Vagina (tissue), 2 donors: ENCODE results near the gene COL16A1. TPM values are rescaled to one million over a fixed set of nuclear protein-coding genes. Genes with fewer than 3 reads are reported as not detected.
A peak's percentile ranks its signal among the peaks of the same experiment; 100 is the strongest.

ENCODE experiments used
- DNase-seq, 2 donors: peaks; one replicate each; pipeline ENCODE4 v3.0.0-alpha.2; 2017; ENCODE audit errors: extremely low spot score in 2 of 2
- H3K27ac ChIP-seq: fragments of 200-600 bp; sonication (generic); one replicate; pipeline ENCODE4 v1.5.1; 2019
- H3K27me3 ChIP-seq: fragments of 200-600 bp; sonication (generic); one replicate; pipeline ENCODE4 v1.5.1; 2019
- H3K36me3 ChIP-seq, 2 donors: fragments of 200-600 bp; sonication (generic); one replicate each; pipeline ENCODE4 v1.5.1; 2017 to 2019
- H3K4me1 ChIP-seq: fragments of 200-600 bp; sonication (generic); one replicate; pipeline ENCODE4 v1.5.1; 2019
- H3K4me3 ChIP-seq, 2 donors: fragments of 200-600 bp; sonication (generic); 1 replicate in 1 of 2; 2 replicates in 1 of 2; pipeline ENCODE4 v1.5.1; 2016 to 2019
- H3K9me3 ChIP-seq: fragments of 200-600 bp; sonication (generic); one replicate; pipeline ENCODE4 v1.5.1; 2019
- POLR2A ChIP-seq, 2 donors: fragments of 450-650 bp; IDR thresholded peaks; one replicate each; pipeline ENCODE4 v1.6.1; 2017; ENCODE audit warnings: antibody characterized with exemption in 2 of 2, mild to moderate bottlenecking in 2 of 2, moderate library complexity in 2 of 2
- POLR2AphosphoS5 ChIP-seq, 2 donors: sonication (generic); formaldehyde crosslinking; IDR thresholded peaks; one replicate each; pipeline ENCODE4 v1.9.0; 2017; ENCODE audit warnings: antibody characterized with exemption in 2 of 2, mild to moderate bottlenecking in 2 of 2, low read depth in 1 of 2; ENCODE audit not compliant: insufficient read depth in 1 of 2
- intact Hi-C: fragments of 100-400 bp; cut with DNase I; formaldehyde crosslinking; loops from one replicate; pipeline ENCODE4 v1.15.1; 2023
- total RNA-seq: library from RNA; depleted of rRNA; stranded (reverse); fragments of >200 nt; gene quantifications from one replicate; pipeline ENCODE4 v1.2.3, GENCODE V29; 2016
- TF ChIP-seq, protein P1 (sequence below), 3 experiments: fragments of 450-650 bp in 2 of 3; fragments of 200-600 bp in 1 of 3; sonication (generic) in 1 of 3; IDR thresholded peaks; one replicate each; pipeline ENCODE4 v1.5.1; 2017 to 2019; ENCODE audit warnings: antibody characterized with exemption in 3 of 3, mild to moderate bottlenecking in 2 of 3, moderate library complexity in 2 of 3

Gene COL16A1
- total RNA-seq, 1 donor from 2014 or later, result 82.3 TPM

DNA sequence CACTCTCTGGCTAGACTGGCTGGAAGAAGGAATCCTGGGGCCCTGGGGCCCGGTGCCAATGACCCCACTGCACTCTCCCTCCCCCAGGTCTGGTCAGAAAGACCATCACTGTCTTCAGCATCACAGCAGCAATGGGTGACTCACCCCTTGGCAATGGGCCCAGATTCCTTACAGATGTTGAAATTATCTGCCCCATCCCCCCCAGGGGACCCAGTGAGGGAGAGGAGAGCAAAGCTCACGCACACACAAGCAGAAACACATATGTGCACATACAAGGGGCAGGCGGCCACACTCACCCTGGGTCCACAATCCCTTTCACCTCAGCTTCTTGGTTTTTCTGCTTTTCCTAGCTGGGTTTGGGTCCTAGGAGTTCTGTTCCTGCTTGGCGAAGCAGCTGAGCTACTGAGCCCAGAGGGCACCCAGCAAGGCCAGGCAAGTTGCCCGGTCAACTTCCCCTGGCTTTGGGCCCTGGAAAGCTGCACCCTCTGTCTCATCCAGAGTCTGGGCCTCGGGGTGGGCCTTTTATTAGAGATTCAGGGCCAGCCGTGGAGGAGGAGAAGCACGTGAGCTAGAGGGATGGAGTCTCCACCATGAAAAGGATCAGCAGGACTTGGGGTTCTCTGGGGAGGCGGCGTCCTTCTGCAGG is 2.6 kb downstream of the COL16A1 start:
- peak overlapping the region; percentile 3 to 17 for H3K4me3 ChIP-seq
- TF ChIP-seq POLR2AphosphoS5 (IDR thresholded peaks at IDR 0.05; ENCODE audit: insufficient read depth in 1 of 2, low read depth in 1 of 2), result peak; percentile 69 to 91
- TF ChIP-seq POLR2A (IDR thresholded peaks at IDR 0.05), result no peak
- intact Hi-C loops, result loop anchor here (5.0 to 10.0 kb wide), 2 partner anchors 34 to 116 kb away; no protein-coding TSS in a partner anchor

DNA sequence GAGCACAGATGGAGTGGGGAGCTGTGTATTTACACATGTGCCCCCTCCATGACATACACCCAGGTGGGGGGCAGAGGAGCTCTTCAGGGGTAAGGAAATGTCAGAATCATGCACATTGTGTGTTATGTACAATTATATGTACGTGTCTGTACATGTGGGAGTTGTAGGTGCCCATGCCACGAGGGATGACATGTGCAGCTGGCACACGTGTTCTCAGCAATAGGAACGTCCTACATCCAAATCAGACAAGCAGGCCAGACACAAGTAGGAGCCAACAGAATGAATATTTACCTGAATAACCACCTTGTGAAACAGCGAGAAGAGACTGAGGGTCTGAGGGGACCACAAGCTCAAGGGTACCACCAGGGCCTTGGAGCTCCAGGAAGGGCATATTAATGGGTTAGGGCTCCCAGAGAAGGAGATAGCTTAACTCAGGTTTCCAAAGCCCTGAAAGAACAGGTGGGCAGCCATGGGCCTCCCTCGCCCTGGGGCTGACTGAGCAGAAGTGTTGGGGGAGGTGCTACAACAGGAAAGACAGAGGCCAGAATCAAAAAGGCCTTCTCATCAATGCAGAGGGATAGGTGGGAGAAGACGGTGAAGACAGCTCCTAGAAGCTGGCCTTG is 3.2 kb downstream of the COL16A1 start:
- Histone ChIP-seq H3K36me3 (peaks cover 0 to 30% of the 10 kb centered on the region in 2 donors), H3K4me1 (peaks cover 86% of the 10 kb centered on the region), H3K4me3 (peak overlapping the region; percentile 3 to 17), H3K27ac (peak overlapping the region; percentile 87), H3K27me3 (no peaks in the 10 kb centered on the region), H3K9me3 (no peaks in the 10 kb centered on the region)
- no peak for TF ChIP-seq POLR2A (IDR thresholded peaks at IDR 0.05)
- TF ChIP-seq, protein P1, sequence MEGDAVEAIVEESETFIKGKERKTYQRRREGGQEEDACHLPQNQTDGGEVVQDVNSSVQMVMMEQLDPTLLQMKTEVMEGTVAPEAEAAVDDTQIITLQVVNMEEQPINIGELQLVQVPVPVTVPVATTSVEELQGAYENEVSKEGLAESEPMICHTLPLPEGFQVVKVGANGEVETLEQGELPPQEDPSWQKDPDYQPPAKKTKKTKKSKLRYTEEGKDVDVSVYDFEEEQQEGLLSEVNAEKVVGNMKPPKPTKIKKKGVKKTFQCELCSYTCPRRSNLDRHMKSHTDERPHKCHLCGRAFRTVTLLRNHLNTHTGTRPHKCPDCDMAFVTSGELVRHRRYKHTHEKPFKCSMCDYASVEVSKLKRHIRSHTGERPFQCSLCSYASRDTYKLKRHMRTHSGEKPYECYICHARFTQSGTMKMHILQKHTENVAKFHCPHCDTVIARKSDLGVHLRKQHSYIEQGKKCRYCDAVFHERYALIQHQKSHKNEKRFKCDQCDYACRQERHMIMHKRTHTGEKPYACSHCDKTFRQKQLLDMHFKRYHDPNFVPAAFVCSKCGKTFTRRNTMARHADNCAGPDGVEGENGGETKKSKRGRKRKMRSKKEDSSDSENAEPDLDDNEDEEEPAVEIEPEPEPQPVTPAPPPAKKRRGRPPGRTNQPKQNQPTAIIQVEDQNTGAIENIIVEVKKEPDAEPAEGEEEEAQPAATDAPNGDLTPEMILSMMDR (IDR thresholded peaks at IDR 0.05), result no peak
- no peak for TF ChIP-seq POLR2AphosphoS5 (IDR thresholded peaks at IDR 0.05; ENCODE audit: insufficient read depth in 1 of 2, low read depth in 1 of 2)
- no peak for DNase-seq
- intact Hi-C loops, result loop anchor here (1.0 to 10.0 kb wide), 3 partner anchors 12 to 116 kb away; no protein-coding TSS in a partner anchor

More for the DNA sequence above, 2.6 kb downstream of the COL16A1 start:
- Histone ChIP-seq H3K9me3 (no peaks in the 10 kb centered on the region), H3K27ac (peak overlapping the region; percentile 87), H3K36me3 (peaks cover 0 to 30% of the 10 kb centered on the region in 2 donors), H3K27me3 (no peaks in the 10 kb centered on the region), H3K4me1 (peaks cover 92% of the 10 kb centered on the region)
- DNase-seq, result peak in 1 of 2 donors; percentile 98

DNA sequence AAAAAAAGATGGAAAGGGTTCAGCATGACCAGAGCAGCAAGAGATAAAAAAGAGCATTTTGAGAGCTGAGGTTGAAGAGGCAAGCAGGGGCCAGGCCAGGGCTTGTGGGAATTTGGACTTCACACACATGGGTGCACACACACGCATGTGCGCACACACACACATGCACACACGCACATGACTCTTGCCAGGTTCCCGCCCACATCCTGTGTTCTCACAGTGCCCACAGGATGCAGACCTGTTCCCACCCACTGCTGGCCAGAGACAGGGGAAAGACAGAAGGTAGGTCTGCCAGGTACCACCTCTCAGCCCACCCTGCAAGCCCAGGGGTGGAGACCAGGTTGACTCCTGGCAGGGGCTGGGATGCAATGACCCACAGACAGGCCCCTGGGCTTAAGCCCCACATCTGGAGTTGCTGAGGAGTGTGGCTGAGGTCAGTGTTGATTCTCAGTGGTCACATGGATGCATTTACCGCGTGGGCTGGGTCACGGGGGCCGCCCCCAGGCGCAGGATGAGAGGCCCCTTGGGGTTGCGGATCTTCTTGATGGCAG is 4.4 kb downstream of the COL16A1 start:
- Histone ChIP-seq H3K27ac (peak overlapping the region; percentile 87), H3K27me3 (no peaks in the 10 kb centered on the region), H3K4me1 (peaks cover 74% of the 10 kb centered on the region), H3K9me3 (no peaks in the 10 kb centered on the region), H3K4me3 (no peak overlapping the region), H3K36me3 (peaks cover 0 to 37% of the 10 kb centered on the region in 2 donors)
- no peak for TF ChIP-seq POLR2AphosphoS5 (IDR thresholded peaks at IDR 0.05; ENCODE audit: insufficient read depth in 1 of 2, low read depth in 1 of 2)
- no peak for TF ChIP-seq POLR2A (IDR thresholded peaks at IDR 0.05)
- TF ChIP-seq, protein P1 (IDR thresholded peaks at IDR 0.05), result no peak
- intact Hi-C loops, result no loop called here
- no peak for DNase-seq

DNA sequence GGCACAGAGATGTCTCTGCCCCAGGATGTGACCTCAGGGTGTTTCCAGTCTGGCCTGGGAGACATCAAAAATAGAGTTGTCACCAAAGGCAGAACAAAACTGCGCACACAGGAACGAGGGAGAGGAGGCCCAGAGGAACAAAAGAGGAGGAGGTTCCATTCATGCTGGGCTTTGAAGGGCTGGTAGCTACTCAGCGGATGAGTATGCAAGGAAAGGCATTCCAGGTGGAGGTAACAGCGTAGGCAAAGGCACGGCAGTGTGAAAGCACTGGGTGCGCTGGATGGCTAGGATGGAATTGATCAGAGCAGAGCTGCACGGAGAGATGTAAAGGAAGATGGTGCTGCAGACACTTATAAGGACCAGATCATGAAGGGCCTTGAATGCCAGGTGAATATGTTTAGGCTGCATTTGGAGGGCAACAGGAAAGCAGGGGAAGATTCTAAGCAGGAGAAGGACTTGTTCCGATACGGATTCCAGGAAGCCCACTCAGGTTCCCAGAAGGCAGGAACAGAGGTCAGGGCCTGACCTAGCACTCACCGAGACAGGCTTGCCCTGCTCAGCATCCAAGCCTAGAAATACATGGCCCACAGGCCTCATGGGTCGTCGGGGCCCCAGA is 6.3 kb downstream of the COL16A1 start:
- TF ChIP-seq POLR2AphosphoS5 (IDR thresholded peaks at IDR 0.05; ENCODE audit: insufficient read depth in 1 of 2, low read depth in 1 of 2), result no peak
- TF ChIP-seq, protein P1 (IDR thresholded peaks at IDR 0.05), result no peak
- no peak for TF ChIP-seq POLR2A (IDR thresholded peaks at IDR 0.05)
- no peak overlapping the region for H3K27ac ChIP-seq
- H3K27me3 ChIP-seq, result no peaks in the 10 kb centered on the region
- no peak for DNase-seq
- H3K36me3 ChIP-seq, result peaks cover 0 to 37% of the 10 kb centered on the region in 2 donors
- no peaks in the 10 kb centered on the region for H3K9me3 ChIP-seq
- intact Hi-C loops, result no loop called here
- H3K4me3 ChIP-seq, result no peak overlapping the region
- peaks cover 55% of the 10 kb centered on the region for H3K4me1 ChIP-seq

DNA sequence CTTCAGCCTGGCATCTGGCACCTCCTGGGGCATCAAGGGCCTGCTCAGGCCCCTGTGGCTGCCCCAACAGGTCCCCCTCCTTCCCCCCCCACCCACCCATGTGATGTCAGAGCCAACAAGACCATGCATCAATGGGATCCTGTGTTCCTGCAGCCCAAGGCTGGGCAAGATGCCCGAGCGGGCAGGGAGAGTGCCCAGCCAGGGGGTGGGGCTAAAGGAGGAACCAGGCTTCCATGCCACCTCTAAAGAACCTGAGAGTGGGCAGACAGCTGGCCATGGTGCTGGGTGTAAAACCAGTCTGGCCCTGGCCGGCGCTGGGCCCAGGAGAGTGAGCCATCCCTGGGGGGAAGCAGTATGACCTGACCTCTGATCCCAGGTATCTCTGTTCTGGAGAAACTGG is 7.6 kb downstream of the COL16A1 start:
- TF ChIP-seq POLR2A (IDR thresholded peaks at IDR 0.05) (no peak), POLR2AphosphoS5 (IDR thresholded peaks at IDR 0.05; ENCODE audit: insufficient read depth in 1 of 2, low read depth in 1 of 2) (no peak)
- TF ChIP-seq, protein P1 (IDR thresholded peaks at IDR 0.05), result no peak
- intact Hi-C loops, result no loop called here
- Histone ChIP-seq H3K4me1 (peaks cover 42% of the 10 kb centered on the region), H3K36me3 (peaks cover 0 to 42% of the 10 kb centered on the region in 2 donors), H3K9me3 (no peaks in the 10 kb centered on the region), H3K27ac (no peak overlapping the region), H3K27me3 (no peaks in the 10 kb centered on the region), H3K4me3 (no peak overlapping the region)
- DNase-seq, result no peak
